Smooth muscle cell (in vitro differentiated cells): ENCODE results near the gene ZDHHC14. TPM values are rescaled to one million over a fixed set of nuclear protein-coding genes. Genes with fewer than 3 reads are reported as not detected.
"Not testable (repeated sequence)": the region's sequence is repeated elsewhere in the genome, so short reads cannot be mapped to it uniquely, and the experiment has no call there.

Experiments
- DNase-seq: peaks from one replicate; lab custom pipeline; 2025; ENCODE audit not compliant: unreplicated experiment; lab: John Stamatoyannopoulos, UW
- H2AFZ ChIP-seq: fragments of 200-600 bp; sonication (generic); 2 replicates; pipeline ENCODE4 v1.6.0; 2016; ENCODE audit warnings: antibody characterized with exemption, low read depth, mild to moderate bottlenecking
- H3F3A ChIP-seq: fragments of 200-600 bp; sonication (generic); 2 replicates; pipeline ENCODE4 v1.6.0; 2017; ENCODE audit warnings: antibody characterized with exemption, low read depth
- H3K27ac ChIP-seq: fragments of 200-600 bp; sonication (generic); 2 replicates; pipeline ENCODE4 v1.5.1; 2016; ENCODE audit warnings: low read depth, mild to moderate bottlenecking
- H3K27me3 ChIP-seq: fragments of 200-600 bp; sonication (generic); 2 replicates; pipeline ENCODE4 v1.6.1; 2016; ENCODE audit warnings: low read depth, mild to moderate bottlenecking
- H3K36me3 ChIP-seq: fragments of 200-600 bp; sonication (generic); 2 replicates; pipeline ENCODE4 v1.5.1; 2016; ENCODE audit warnings: low read depth
- H3K4me1 ChIP-seq: fragments of 200-600 bp; sonication (generic); 2 replicates; pipeline ENCODE4 v1.5.1; 2016; ENCODE audit warnings: low read depth
- H3K4me2 ChIP-seq: fragments of 200-600 bp; sonication (generic); 2 replicates; pipeline ENCODE4 v1.6.0; 2016; ENCODE audit warnings: mild to moderate bottlenecking
- H3K4me3 ChIP-seq: fragments of 200-600 bp; sonication (generic); 2 replicates; pipeline ENCODE4 v1.5.1; 2016; ENCODE audit warnings: mild to moderate bottlenecking
- H3K79me2 ChIP-seq: fragments of 200-600 bp; sonication (generic); 2 replicates; pipeline ENCODE4 v1.6.0; 2016; ENCODE audit warnings: low read depth, mild to moderate bottlenecking
- H3K9ac ChIP-seq: fragments of 200-600 bp; sonication (generic); 2 replicates; pipeline ENCODE4 v1.6.0; 2016; ENCODE audit warnings: low read depth
- H3K9me3 ChIP-seq: fragments of 200-600 bp; sonication (generic); replicated peaks from 2 replicates; pipeline ENCODE4 v1.5.1; 2016; ENCODE audit warnings: low read depth
- H4K20me1 ChIP-seq: fragments of 200-600 bp; sonication (generic); 2 replicates; pipeline ENCODE4 v1.6.0; 2016; ENCODE audit warnings: low read depth
- CTCF ChIP-seq: fragments of 200-600 bp; sonication (generic); IDR thresholded peaks from 2 replicates; pipeline ENCODE4 v1.5.1; 2017; ENCODE audit warnings: borderline replicate concordance, mild to moderate bottlenecking, antibody characterized with exemption; ENCODE audit not compliant: insufficient read depth, poor library complexity, severe bottlenecking
- WGBS: methylation state at CpG from one replicate; pipeline ENCODE4 v1.1.7; 2016; ENCODE audit warnings: low lambda C conversion rate; 5-methylcytosine and 5-hydroxymethylcytosine counted together
- polyA plus RNA-seq: library from polyadenylated mRNA; unstranded; fragments of >200 nt; fragmentation: Nextera tagmentation; extraction: Ambion mirVana; gene quantifications from 2 replicates; pipeline ENCODE4 v1.2.1, GENCODE V29; 2016
- total RNA-seq: library from RNA; depleted of rRNA; stranded (reverse); fragments of >200 nt; gene quantifications from 2 replicates; pipeline ENCODE4 v1.2.3, GENCODE V29; 2014

ZDHHC14 gene
- total and polyA plus RNA-seq, 2 experiments from 2014 or later, result 1.3 to 1.6 TPM

GRCh38 chr6:157575436-157576145 is 194.6 kb downstream of the ZDHHC14 start:
- H3K36me3 ChIP-seq, result no peaks in the 10 kb centered on the region
- no peak overlapping the region for H3K4me2 ChIP-seq
- H3K4me1 ChIP-seq, result no peaks in the 10 kb centered on the region
- H3F3A ChIP-seq, result no peaks in the 10 kb centered on the region
- no peak overlapping the region for H2AFZ ChIP-seq
- H3K9ac ChIP-seq, result no peak overlapping the region
- no peak overlapping the region for H3K27ac ChIP-seq
- H3K9me3 ChIP-seq, result no peaks in the 10 kb centered on the region
- no peaks in the 10 kb centered on the region for H3K79me2 ChIP-seq
- no peak overlapping the region for H3K4me3 ChIP-seq
- no peak for TF ChIP-seq CTCF
- WGBS, result 92% methylated on average over 9 of the region's 9 CpGs
- DNase-seq, result no peak
- H4K20me1 ChIP-seq, result no peaks in the 10 kb centered on the region
- H3K27me3 ChIP-seq, result no peaks in the 10 kb centered on the region

GRCh38 chr6:157576991-157577390 is 196.0 kb downstream of the ZDHHC14 start:
- H3K79me2 ChIP-seq, H2AFZ ChIP-seq, H3K4me3 ChIP-seq, H3K4me1 ChIP-seq, H3K4me2 ChIP-seq, H3K27ac ChIP-seq, DNase-seq, H3K9ac ChIP-seq, H3K36me3 ChIP-seq, H3F3A ChIP-seq, H4K20me1 ChIP-seq, H3K9me3 ChIP-seq, H3K27me3 ChIP-seq: not testable (repeated sequence)

- not testable (repeated sequence) for H4K20me1 ChIP-seq, H3K9me3 ChIP-seq, DNase-seq, H3K4me3 ChIP-seq, H2AFZ ChIP-seq, H3F3A ChIP-seq, H3K4me2 ChIP-seq, H3K27me3 ChIP-seq, H3K36me3 ChIP-seq, H3K79me2 ChIP-seq, H3K9ac ChIP-seq, H3K4me1 ChIP-seq, H3K27ac ChIP-seq
- 87% methylated on average over 2 of the region's 2 CpGs for WGBS
Measured at GRCh38 chr6:157578527-157578926, 197.5 kb downstream of the ZDHHC14 start.

GRCh38 chr6:157579467-157580031 is 198.6 kb downstream of the ZDHHC14 start:
- Histone ChIP-seq H3K27me3 (no peaks in the 10 kb centered on the region), H3K36me3 (no peaks in the 10 kb centered on the region), H3K4me3 (no peak overlapping the region), H4K20me1 (no peaks in the 10 kb centered on the region), H3K79me2 (no peaks in the 10 kb centered on the region), H3K9me3 (no peaks in the 10 kb centered on the region), H3F3A (no peaks in the 10 kb centered on the region), H3K9ac (no peak overlapping the region), H3K4me1 (no peaks in the 10 kb centered on the region), H3K27ac (no peak overlapping the region), H2AFZ (no peak overlapping the region), H3K4me2 (no peak overlapping the region)
- no peak for TF ChIP-seq CTCF
- 84% methylated on average over 3 of the region's 3 CpGs for WGBS
- no peak for DNase-seq

GRCh38 chr6:157584036-157584435 is 203.0 kb downstream of the ZDHHC14 start:
- no peak for TF ChIP-seq CTCF
- no peak overlapping the region for H3K4me3 ChIP-seq
- DNase-seq, result no peak
- H4K20me1 ChIP-seq, result no peaks in the 10 kb centered on the region
- no peak overlapping the region for H3K9ac ChIP-seq
- no peak overlapping the region for H2AFZ ChIP-seq
- no peaks in the 10 kb centered on the region for H3K36me3 ChIP-seq
- H3K4me1 ChIP-seq, result peaks cover 9% of the 10 kb centered on the region
- H3K27ac ChIP-seq, result no peak overlapping the region
- no peak overlapping the region for H3K4me2 ChIP-seq
- no peaks in the 10 kb centered on the region for H3K27me3 ChIP-seq
- H3K79me2 ChIP-seq, result no peaks in the 10 kb centered on the region
- 95% methylated on average over 3 of the region's 3 CpGs for WGBS
- H3K9me3 ChIP-seq, result no peaks in the 10 kb centered on the region
- H3F3A ChIP-seq, result no peaks in the 10 kb centered on the region
